GM06990 (cell line): ENCODE results near the gene CIC.

ENCODE experiments used
- DNase-seq: peaks from one replicate; pipeline ENCODE4 v3.0.0-alpha.2; 2011; ENCODE audit not compliant: insufficient read length; ENCODE audit errors: extremely low read depth
- H3K27me3 ChIP-seq: replicated peaks from 2 replicates; pipeline ENCODE4 v1.6.0; 2011; ENCODE audit warnings: low read length; ENCODE audit not compliant: control insufficient read depth, insufficient read depth
- H3K36me3 ChIP-seq: 2 replicates; pipeline ENCODE4 v1.5.1; 2011; ENCODE audit warnings: low read length; ENCODE audit not compliant: control insufficient read depth, insufficient read depth
- H3K4me3 ChIP-seq: replicated peaks from 2 replicates; pipeline ENCODE4 v1.5.1; 2011; ENCODE audit warnings: low read depth, mild to moderate bottlenecking, control low read depth, low read length
- TF ChIP-seq, protein P1 (sequence below): IDR thresholded peaks from 2 replicates; pipeline ENCODE4 v1.5.1; 2011; ENCODE audit warnings: low read length, control low read depth, mild to moderate bottlenecking, inconsistent platforms; ENCODE audit not compliant: insufficient read depth, poor library complexity, severe bottlenecking

CIC gene

DNA sequence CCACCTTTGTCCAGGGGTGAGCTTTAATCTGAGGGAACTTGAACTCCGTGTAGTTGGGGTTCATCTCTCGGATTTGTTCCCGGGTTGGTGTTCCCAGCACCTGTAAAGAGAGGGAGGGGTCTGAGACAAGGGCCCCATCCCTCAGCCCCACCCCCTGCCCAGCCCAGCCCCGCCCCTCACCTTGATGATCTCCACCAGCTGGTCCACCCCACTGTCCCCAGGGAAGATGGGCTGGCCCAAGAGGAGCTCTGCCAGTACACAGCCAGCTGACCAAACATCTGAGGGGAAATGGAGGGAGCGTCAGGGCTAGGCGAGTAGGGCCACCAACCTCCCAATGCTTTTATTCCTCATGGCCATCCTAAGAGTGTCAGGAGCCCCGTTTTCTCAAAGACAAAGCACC lies 35.9 kb upstream of the CIC start:
- TF ChIP-seq, protein P1, sequence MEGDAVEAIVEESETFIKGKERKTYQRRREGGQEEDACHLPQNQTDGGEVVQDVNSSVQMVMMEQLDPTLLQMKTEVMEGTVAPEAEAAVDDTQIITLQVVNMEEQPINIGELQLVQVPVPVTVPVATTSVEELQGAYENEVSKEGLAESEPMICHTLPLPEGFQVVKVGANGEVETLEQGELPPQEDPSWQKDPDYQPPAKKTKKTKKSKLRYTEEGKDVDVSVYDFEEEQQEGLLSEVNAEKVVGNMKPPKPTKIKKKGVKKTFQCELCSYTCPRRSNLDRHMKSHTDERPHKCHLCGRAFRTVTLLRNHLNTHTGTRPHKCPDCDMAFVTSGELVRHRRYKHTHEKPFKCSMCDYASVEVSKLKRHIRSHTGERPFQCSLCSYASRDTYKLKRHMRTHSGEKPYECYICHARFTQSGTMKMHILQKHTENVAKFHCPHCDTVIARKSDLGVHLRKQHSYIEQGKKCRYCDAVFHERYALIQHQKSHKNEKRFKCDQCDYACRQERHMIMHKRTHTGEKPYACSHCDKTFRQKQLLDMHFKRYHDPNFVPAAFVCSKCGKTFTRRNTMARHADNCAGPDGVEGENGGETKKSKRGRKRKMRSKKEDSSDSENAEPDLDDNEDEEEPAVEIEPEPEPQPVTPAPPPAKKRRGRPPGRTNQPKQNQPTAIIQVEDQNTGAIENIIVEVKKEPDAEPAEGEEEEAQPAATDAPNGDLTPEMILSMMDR, result no peak
- no peak for DNase-seq
- Histone ChIP-seq H3K4me3 (no peak overlapping the region), H3K27me3 (no peaks in the 10 kb centered on the region), H3K36me3 (peaks cover 49% of the 10 kb centered on the region)

DNA sequence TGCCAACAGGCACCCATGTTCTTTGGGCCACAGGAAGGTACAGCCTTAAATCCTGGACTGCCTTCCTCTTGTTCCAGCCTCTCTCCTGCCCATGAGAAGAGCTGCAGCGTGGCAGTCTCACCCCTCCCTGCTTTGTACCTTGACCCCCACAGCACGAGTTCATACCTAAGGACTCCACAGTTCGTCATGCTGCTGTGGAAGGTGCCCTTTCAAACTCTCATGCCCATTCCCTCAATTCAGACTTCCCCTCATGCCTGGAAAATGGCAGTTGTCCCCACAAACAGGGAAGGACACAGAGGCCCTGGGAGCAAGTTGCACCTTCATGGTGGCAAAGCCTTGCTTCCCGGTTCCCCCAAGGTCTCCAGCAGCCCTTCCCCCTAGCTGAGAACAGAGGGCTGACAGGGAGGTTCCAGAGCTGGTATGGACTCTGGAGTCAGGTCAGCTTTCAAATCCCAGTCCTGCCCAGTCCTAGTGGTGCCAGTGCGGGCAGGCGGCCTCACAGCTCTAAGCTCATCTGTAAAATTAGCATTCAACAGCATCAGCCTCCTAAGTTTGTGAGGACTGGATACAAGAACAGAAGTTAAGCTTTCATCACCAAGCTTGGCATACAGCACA lies 35.3 kb upstream of the CIC start:
- H3K36me3 ChIP-seq, result peaks cover 47% of the 10 kb centered on the region
- H3K4me3 ChIP-seq, result no peak overlapping the region
- H3K27me3 ChIP-seq, result no peaks in the 10 kb centered on the region
- DNase-seq, result no peak
- TF ChIP-seq, protein P1, result no peak

DNA sequence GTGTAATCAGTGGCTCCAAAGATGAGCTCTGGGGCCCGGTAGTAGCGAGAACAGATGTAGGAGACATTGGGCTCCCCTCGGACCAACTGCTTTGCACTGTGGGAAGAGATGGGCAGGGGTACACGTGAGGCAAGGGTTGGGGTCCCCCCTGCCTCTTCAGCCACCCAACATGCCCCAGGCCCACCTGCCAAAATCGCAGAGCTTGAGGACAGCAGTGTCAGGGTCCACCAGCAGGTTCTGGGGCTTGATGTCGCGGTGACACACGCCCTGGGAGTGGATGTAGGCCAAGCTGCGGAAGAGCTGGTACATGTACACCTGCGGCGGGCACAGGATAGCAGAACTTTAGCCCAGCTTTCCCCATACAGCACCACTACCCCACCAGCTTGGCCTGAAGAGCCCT lies 34.7 kb upstream of the CIC start:
- Histone ChIP-seq H3K4me3 (no peak overlapping the region), H3K36me3 (peaks cover 44% of the 10 kb centered on the region), H3K27me3 (no peaks in the 10 kb centered on the region)
- no peak for DNase-seq
- TF ChIP-seq, protein P1, result no peak

DNA sequence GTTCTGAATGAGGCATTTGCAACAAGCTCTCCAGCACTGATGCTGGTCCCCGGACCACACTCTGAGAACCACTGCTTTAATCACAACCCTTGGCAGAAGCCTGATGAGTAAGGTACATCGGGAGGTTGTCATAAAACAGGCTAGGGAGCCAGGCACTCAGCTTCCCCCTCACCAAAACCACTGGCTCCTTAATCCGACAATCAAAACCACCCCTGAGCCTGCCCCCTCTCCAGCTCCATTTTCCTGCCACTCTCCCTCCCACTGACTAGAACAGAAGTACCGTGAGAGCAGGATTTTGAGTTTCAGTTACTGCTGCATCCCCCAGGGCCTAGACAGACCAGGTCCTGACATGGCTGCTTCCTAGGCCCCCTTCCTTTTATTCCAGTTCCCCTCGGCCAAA lies 33.9 kb upstream of the CIC start:
- DNase-seq, result no peak
- H3K27me3 ChIP-seq, result no peaks in the 10 kb centered on the region
- peaks cover 47% of the 10 kb centered on the region for H3K36me3 ChIP-seq
- TF ChIP-seq, protein P1, result no peak
- no peak overlapping the region for H3K4me3 ChIP-seq

DNA sequence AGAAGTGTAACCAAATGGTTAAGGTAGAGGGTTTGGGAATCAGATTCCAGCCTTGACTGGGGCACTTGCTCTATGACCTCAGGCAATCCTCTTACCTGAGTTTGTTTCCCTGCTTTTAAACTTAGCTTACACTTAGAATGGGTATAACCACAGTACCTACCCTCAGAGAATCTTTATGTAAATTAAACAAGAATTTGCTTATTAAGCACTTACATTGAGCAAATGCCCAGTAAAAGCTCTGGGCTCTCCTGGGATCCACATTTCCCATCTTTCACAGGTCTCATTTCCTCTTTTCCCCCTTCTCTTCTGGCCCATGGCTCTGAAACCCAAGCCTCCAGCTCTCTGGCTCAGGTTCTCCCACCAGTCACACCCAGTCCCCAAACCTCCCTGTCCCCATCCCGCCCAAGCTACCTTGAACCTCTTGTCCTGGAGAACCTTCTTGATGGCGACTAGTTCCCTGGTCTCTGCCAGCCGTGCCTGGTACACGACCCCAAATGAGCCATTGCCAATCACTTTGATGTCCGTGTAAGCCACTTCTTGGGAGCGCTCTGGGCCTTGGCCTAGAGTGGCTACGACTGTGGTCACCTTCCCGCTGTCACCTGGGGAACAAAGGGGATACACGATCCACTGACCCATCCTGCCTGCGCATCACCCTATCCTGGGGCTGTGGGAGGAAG lies 29.4 kb upstream of the CIC start:
- H3K4me3 ChIP-seq, result no peak overlapping the region
- no peak for DNase-seq
- H3K27me3 ChIP-seq, result no peaks in the 10 kb centered on the region
- peaks cover 23% of the 10 kb centered on the region for H3K36me3 ChIP-seq
- TF ChIP-seq, protein P1, result no peak
